GM21529 (cell line): Measurements from ENCODE around the gene MED13L.

ENCODE experiments used
- ATAC-seq: cut with Tn5 transposase; IDR thresholded peaks from one replicate; pipeline ENCODE4 v1.9.1; 2021; ENCODE audit not compliant: unreplicated experiment

MED13L gene

DNA sequence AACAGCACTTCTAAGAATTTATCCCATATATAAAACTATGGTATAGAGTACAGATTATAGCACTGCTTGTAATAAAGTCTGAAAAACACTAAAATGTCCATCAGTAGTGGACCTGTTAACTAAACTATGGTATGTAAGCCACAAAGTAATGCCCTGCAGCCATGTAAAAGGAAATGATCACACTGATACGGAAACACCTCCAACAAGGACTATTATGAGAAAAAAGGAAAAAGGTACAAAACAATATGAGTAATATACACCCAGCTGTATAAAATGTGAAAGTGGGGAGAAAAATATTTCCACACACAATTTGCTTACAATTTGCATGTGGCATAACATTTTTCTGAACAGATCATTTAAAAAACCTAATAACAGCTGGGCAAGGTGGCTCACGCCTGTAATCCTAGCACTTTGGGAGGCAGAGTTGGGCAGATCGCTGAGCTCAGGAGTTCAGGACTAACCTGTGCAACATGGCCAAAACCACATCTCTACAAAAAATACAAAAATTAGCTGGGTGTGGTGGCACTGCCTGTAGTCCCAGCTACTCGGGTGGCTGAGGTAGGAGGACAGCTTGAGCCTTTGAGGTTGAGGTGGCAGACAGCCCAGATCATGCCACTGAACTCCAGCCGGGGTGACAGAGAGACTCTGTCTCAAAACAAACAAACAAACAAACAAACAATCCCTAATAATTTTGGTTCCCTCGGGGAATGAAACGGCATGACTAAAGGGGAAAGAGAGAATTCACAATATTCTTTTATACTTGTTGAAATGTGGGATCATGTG, 250.5 kb downstream of the MED13L start:
- ATAC-seq: no peak

DNA sequence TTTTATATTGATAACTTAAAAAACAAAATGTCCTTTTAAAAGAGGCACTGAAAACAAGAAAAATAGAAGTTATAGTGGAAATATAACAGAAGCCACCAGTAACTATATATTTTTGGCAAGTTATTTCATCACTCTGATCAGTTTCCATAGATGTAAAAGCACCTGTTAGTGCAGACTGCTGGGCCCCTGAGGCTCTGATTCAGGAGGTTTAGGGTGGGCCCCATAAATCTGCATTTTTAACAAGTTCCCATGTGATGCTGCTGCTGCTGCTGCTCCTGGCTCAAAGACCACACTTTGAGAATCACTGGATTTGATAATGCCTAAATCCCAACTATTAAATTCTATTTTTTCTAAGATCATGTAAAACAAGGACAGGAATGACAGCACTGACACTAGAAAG, 251.1 kb downstream of the MED13L start:
- no peak for ATAC-seq

DNA sequence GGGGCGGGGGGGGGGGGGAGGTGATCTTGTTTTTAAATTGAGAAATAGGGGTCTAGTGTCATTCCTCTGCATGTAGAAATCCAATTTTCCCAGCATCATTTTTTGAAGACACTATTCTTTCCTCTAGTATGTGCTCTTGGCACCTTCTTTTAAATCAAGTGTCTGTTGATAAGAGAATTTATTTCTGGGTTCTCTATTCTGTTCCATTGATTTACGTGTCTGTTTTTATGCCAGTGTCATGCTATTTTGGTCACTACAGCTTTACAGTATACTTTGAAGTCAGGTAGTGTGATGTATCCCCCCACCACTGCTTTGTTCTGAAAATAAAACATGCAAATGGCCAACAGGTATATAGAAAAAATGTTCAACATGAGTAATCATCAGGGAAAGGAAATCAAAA, 252.7 kb downstream of the MED13L start:
- no peak for ATAC-seq

DNA sequence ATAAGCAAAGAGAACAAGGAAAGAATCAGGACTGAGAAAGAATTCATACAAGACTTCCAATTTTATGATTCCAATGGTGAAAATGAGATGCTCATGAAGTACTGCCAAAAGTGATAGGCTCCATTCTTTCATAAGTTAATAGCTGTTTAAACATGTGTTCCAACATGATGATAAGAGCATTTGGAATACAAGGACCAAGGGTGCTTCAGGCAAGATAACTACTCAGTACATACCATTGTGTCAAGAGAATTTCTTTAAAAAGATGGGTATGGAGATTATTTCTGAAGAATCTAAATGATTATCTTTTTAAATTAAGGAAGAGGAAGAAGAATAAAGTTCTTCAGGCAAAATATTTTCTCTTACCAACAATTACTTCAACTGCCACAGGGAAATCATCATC, 258.1 kb downstream of the MED13L start:
- no peak for ATAC-seq

DNA sequence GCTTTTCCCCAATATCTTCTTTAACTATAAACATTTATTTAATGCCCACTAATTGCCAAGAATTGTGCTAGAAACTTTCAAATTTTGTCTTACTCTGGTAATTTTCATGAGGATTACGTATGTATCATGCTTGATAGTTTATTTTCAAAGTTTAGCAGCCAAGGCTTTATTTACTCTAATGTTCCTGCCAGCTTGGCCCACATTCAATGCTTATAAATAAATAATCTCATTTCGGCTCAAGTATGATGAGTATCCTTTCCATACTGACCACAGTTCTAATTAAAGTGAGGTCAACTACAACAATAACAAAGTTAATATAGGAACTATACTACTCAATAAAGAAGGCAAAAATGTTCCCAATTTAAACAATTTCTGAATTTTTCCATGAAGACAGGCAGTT, 259.2 kb downstream of the MED13L start:
- ATAC-seq: no peak

DNA sequence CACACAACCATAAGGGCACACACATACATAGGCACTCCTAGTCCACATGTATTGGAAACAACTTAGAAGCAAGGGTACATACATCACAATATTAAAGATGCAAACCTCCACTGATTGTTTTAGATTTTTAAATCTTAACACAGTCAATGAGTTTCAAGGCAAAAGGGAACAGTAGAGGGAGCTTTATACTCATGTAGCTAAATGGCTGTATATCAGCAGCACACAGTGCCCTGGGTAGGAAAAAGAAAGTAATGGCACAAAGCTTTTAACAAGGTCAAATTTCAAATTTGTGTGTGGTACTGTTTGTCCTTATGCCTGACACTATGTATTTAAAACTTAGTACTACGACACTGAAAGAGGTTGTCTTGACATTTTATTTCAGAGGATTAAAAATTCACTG, 262.0 kb downstream of the MED13L start:
- ATAC-seq: no peak

DNA sequence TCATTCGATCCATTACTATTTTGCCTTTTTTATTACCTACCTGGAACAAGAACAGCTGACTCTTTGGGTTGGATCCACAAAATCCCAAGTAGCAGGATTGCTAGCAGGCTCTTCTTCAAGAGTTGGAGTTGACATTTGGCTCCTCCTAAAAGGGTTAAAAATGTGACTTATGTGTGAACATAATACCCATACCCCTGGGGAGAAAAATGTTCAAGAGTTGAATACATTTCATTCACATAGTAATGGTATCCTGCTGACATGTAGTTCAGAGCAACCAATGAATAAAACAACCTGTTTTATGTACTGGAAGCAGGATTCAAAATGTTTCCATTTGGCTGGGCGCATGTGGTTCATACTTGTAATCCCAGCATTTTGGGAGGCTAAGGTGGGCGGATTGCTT, 264.7 kb downstream of the MED13L start:
- ATAC-seq: no peak

DNA sequence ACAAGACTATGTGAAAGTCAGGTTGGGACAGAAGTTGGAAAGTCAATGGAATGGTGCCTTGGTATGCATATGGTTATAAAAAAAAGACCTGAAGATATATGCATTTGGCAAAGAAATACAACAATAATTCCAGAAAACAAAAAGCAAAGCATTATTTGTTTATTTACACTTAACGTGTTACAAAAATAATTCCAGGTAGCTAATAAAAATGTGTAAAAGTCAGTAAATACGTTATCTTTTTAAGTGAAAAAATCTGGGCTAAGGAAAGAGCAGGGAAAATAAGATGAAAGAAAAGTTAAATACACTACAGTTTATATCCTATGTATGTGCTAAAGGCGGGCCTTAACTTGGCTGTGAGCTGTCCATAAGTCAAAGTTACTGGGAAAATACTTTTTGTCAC, 266.3 kb downstream of the MED13L start:
- ATAC-seq: no peak

DNA sequence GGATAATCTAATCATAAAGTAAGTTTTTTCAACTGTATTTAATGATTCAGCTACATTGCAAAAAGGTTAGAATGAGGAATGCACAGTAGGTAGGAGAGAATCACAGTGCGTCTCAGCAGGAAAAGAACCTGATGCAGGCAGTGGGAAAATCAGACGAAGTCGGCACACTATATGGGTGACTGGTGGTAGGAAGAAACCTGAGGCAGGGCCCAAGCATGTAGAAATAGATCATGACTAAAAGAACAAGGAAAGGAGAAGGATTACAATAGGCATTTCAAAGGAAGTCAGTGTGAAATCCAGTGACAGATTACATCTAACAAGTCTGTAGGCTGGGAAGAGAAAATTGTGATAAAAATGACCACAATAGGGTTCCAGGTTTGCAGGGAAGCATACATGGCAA, 267.0 kb downstream of the MED13L start:
- no peak for ATAC-seq

DNA sequence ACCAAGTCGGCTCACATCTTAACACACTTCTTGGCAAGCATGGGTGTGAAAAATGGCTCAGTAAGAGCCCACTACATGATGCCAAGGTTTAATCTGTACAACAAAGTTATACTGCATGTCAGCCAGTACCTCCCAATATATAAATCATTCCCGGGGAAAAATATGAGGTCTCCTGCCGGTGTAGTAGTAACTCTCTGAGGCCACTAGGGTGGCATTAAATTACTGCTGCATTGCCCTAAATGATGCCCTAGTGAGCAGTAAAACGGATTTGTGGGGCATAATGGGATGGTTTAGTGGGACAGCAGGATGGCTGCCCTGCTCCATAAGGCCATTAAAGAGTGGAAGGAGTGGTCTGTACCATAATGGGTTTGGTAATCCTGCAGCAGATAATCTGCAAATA, 267.7 kb downstream of the MED13L start:
- ATAC-seq: no peak

DNA sequence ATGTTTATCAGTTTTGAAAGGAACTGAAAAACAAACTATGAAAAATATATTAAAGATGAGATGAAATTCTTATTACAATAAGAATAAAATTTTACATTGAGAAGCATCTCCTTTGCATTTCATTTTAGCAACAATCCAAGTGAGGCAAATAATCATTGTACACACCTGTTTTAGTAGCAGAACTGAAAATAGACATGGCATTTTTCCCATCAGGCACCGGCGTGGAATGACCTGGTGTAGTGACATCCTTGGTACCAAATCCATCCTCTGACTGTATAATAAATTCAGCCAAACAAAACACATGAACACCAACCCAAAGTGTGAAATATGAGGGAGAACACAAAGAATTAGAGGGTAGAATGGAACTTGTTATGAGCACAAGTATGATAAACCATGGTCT, 271.4 kb downstream of the MED13L start:
- no peak for ATAC-seq

DNA sequence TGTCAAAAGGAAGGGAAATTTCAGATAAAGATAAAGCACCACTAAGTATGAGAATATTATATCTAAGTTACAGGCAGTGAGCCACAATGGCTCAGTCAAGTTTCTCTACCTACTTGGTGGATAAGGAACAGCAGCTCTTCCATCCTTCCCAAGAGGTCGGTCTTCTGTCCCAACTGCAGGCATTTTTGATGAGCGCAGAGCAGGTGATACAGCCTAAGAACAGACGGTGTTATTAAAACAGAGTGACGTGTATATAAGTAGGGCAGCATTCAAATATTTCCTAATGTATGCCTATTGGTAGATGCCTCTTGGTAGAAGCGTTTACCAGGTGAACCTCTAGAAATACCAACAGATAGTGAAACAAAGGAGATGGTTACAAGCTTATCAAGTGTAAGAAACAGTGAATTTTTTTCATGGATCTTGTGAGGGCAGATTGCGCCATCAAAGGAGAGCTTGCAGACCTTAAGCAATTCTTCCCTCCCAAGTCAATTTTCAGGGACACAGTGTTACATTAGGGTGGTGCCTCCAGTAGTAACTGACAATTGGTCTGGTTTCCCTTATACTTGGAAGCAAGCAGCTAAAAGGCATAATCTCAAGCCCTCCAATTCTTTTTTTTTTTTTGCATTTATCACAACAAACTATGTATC, 274.5 kb downstream of the MED13L start:
- no peak for ATAC-seq

DNA sequence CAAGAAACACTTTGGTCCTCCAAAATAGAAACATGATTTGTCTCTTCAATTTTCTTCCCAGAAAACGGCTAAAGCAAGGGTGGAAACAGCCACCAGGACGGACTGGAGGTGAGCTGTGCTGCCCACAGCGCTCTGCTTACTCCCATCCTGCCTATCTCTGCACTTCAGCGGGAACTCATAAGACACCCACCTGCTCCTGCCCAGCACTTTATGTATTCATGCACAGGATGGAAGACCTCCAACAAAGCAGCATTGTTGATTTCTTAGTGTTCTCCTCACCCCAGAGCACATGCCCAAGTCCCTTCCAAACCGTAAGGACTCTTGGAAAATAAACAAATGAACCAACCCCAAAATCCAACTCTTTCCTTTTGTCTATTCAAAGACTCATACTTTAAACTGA, 277.2 kb downstream of the MED13L start:
- no peak for ATAC-seq

DNA sequence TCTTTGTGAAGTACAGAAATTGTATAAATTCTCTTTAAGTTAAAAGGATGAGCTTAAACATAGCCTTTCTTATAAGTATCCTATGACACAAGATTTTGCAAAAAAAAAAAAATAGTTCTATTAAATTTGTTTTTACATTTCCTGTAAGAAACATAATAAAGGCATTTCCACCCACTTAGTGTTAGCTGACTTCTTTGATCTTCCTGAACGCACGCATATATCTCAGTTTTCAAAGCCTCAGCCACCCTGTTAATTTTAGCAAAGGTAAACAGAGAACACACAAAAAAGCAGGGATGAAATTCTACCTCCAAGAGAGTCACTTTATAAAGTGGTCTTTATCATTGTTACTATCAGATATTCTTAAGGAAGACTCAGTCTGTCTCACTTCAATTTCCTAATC, 277.9 kb downstream of the MED13L start:
- no peak for ATAC-seq

DNA sequence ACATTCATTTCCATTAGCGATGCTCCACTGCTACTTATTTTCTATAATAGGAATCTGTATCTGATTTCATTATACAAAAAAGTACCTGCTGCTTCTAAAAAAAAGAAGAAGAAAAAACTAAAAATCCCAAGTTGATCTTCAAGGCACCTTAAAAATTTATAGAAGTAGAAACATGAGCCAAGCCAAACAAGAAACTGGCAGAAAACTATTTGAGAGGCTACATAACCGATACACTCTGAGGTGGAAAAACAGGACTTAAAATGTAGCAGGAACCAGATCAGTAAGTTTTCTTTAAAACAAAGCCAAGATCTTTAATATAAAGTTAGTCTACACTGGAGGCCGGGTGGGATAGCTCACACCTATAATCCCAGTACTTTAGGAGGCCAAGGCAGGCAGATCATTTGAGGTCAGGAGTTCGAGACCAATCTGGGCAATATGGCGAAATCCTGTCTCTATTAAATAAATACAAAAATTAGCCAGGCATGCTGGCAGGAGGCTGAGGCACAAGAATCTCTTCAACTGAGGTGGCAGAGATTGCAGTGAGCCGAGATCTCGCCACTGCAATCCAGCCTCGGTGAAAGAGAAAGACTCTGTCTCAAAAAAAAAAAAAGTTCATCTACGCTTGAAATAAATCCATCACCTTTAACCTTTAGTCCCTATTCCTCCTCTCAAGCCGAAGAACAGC, 278.6 kb downstream of the MED13L start:
- no peak for ATAC-seq

DNA sequence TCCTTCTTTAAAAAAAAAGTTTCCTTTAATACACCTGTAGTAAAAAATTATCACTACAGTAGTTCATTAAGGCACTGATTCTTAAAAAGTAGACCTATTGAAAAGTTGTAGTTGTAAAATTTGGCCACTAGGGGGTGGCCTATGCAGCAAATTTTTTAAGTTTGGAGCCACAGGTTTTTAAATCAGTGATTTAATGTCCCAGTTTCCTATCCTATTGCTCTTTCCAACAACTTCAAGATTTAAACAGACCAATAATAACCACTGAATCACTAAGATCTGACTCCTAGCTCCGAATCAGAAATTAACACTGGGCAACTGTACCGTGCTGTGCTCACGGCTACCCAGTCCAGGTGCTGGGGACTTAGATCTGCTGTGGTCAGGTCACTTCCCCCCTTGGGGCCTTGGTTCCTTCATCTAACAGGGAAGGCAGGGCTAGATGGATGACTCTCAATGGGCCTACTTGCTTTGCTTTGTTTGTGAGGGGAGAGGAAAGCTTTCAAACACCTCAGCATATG, 279.3 kb downstream of the MED13L start:
- ATAC-seq: peak; percentile 76

DNA sequence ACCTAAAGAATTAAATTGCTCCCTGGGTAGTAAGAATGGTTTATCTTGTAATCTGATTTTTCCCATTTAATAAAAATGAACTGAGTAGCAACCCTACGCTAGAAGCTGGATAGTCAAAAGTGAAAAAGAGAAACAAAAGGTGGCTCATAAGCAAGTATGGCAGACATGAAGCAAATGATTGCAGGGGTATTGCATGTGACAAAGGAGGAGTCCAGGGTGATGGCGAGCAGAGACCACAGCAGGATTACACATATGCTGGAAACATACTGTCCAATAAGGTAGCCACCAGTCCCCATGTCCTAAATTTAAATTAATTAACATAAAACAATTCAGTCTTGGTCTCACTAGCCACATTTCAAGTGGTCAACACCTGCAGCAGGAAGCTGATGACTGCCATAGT, 283.8 kb downstream of the MED13L start:
- ATAC-seq: no peak

DNA sequence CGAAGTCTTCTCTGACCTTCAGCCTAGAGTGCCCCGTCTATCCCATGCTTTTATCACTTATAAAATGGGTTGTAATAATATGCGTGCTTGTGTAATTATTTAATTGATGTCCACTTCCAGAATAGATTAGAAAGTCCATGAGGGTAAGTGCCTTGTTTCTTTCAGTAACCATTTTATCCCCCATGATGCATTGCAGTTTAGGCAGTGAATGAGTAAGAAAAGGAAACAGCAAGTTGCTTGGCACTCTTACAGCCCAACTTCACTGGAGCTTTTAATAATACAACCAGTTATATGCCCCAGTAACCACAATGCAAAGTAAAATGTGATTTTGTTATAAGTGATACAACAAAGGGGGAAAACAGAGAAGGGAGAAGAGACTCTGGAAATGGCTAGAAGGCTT, 287.3 kb downstream of the MED13L start:
- no peak for ATAC-seq

DNA sequence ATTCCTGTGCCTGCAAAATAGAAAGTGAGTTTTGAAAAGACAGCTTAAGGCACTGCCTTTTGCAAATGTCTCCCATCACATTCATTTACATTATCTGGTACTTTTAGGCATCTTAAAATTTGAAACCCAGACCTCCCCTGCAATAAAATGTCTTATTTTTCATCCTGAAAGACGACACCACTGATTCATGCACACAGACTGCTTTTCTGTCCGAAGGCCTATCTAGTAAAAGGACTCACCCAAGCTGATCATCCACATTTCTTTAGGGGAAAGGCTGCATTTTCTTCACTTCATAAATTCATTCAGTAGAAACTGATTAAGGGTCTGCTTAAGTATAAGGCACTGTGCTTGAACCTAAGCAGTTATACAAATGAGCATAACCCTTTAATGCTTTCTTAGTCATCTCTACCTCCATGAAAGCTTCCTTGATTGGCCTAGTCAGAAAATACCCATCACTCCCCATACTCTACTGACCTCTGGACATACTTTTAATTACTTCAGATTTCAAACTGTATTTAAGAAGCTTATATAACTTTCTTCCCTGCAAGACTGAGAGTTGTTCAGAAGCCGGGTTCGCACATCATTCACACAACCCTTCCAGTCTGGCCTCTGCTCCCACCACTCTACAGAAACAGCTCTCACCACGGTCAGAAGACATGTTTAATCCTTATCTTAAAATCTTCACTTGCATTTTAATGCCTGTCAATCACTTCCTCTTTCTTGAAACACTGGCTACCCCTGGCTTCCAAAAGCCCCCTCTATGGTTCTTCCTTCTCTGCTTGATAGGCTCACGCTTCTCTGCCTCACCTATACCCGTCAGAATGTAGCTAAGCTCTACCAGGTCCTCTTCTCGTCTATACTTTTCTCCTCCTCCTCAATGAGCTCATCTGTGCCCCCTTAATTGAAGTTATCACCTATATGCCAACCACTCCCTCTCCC, 288.6 kb downstream of the MED13L start:
- no peak for ATAC-seq

DNA sequence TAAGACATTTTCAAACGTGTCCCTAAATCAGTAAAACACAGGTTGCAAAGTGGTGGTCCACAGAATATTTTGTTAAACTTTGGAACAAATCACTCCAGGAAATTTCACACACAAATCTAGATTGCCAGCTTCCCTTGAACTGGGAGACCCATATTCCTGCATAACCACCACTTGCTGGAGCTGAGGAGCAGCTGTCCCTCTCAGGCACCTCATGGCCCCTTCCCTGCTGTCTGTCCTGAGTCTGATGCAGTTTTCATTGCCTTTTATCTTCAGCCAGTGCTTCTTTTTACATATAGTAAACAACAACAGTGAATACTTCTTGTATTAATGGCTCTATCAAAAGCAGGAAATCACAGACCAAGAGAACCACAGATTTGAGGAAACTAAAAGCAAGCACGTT, 289.3 kb downstream of the MED13L start:
- no peak for ATAC-seq

DNA sequence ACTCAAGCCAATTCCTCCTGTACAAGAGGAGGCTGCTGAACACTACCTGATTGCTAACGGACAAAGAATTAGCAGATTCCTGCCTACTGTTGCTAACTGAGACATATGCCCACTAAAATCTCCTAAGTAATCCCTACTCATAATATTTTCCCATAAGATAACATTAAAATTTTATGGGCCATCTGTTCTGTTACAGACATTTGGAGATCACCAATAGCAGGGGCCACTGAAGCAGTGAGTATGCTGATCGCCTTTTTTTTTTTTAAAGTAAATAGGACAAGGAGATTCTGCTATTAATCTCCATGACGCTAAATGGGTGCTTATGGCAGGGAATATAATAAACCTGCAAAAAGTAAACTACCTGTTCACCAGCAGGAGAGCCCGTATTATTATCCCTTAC, 292.9 kb downstream of the MED13L start:
- no peak for ATAC-seq
